HCT116 (cell line): Measurements from ENCODE around the gene ACACA.

ENCODE experiments used
- ELF1 ChIP-seq: IDR thresholded peaks from 2 replicates; pipeline ENCODE4 v1.6.1; 2012; ENCODE audit warnings: low read depth, borderline replicate concordance
- EZH2 ChIP-seq: fragments of 200-600 bp; sonication (generic); IDR thresholded peaks from 2 replicates; pipeline ENCODE4 v1.6.1; 2017; ENCODE audit warnings: antibody characterized with exemption, mixed run types
- EZH2phosphoT487 ChIP-seq: fragments of 200-600 bp; IDR thresholded peaks from 2 replicates; pipeline ENCODE4 v1.6.1; 2018; ENCODE audit warnings: antibody characterized with exemption, borderline replicate concordance
- POLR2A ChIP-seq: IDR thresholded peaks from 2 replicates; pipeline ENCODE4 v1.7.0; 2011; ENCODE audit warnings: borderline replicate concordance; ENCODE audit not compliant: insufficient read depth, insufficient read length; ENCODE audit errors: extremely low read depth
- POLR2AphosphoS5 ChIP-seq: IDR thresholded peaks from 2 replicates; pipeline ENCODE4 v1.6.1; 2011; ENCODE audit warnings: mild to moderate bottlenecking, low read depth, low read length, moderate library complexity
- RAD21 ChIP-seq: IDR thresholded peaks from 2 replicates; pipeline ENCODE4 v1.6.1; 2012; ENCODE audit warnings: low read depth, mild to moderate bottlenecking
- TCF7L2 ChIP-seq: IDR thresholded peaks from 2 replicates; pipeline ENCODE4 v1.7.0; 2011; ENCODE audit warnings: borderline replicate concordance, inconsistent platforms; ENCODE audit not compliant: insufficient read depth, insufficient read length; ENCODE audit errors: extremely low read depth
- ZFX ChIP-seq: fragments of 450-650 bp; IDR thresholded peaks from 2 replicates; pipeline ENCODE4 v1.6.1; 2017
- TF ChIP-seq, protein P1 (sequence below), 3 experiments: fragments of 200-600 bp in 1 of 3; sonication (generic) in 1 of 3; IDR thresholded peaks in 2 of 3; conservative IDR thresholded peaks in 1 of 3; 2 replicates each; pipeline ENCODE4 v1.5.1; 2012 to 2017; ENCODE audit warnings: low read depth in 2 of 3, low read length in 2 of 3, antibody characterized with exemption in 1 of 3, borderline replicate concordance in 1 of 3, control low read depth in 1 of 3, mild to moderate bottlenecking in 1 of 3, mixed read lengths in 1 of 3, mixed run types in 1 of 3, moderate library complexity in 1 of 3; ENCODE audit not compliant: insufficient read depth in 1 of 3

DNA sequence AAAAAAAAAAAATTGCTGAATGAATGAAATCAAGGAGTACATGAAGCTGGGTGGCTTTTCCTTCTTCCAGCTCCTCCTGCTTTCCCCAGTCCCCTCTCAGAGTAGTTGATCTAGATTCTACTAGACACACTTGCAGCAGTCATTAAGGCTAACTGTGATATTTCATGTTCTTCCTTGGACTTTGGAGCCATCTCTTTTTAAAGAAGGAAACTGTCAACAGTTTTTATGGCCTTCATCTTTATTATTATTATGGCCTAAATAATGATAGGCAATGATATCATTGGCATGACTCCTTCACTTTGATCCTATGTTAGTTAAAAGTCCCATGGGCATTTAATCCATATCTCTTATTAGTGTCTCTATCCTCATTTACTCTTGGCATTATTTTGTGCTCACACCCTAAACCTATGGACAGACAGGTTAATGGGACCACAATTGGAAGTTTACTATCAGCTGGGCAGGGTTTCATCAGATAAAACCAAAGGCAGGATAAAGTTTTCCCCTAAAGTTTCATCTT is 21.1 kb downstream of the ACACA start:
- TF ChIP-seq POLR2A (no peak), POLR2AphosphoS5 (no peak), TCF7L2 (no peak), RAD21 (no peak), EZH2 (no peak), ZFX (no peak), EZH2phosphoT487 (no peak), ELF1 (no peak)
- TF ChIP-seq, protein P1, sequence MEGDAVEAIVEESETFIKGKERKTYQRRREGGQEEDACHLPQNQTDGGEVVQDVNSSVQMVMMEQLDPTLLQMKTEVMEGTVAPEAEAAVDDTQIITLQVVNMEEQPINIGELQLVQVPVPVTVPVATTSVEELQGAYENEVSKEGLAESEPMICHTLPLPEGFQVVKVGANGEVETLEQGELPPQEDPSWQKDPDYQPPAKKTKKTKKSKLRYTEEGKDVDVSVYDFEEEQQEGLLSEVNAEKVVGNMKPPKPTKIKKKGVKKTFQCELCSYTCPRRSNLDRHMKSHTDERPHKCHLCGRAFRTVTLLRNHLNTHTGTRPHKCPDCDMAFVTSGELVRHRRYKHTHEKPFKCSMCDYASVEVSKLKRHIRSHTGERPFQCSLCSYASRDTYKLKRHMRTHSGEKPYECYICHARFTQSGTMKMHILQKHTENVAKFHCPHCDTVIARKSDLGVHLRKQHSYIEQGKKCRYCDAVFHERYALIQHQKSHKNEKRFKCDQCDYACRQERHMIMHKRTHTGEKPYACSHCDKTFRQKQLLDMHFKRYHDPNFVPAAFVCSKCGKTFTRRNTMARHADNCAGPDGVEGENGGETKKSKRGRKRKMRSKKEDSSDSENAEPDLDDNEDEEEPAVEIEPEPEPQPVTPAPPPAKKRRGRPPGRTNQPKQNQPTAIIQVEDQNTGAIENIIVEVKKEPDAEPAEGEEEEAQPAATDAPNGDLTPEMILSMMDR (IDR thresholded peaks at IDR 0.05 in 2 of 3, conservative IDR thresholded peaks at IDR 0.05 in 1 of 3; ENCODE audit: borderline replicate concordance in 1 of 3, insufficient read depth in 1 of 3, low read depth in 2 of 3, low read length in 2 of 3): no peak
